ENCODE measurements around the gene WHAMM. TPM values are rescaled to one million over a fixed set of nuclear protein-coding genes. Genes with fewer than 3 reads are reported as not detected.

Gene WHAMM
- total RNA-seq, 1 donor from 2014 or later = 9.3 TPM

DNA sequence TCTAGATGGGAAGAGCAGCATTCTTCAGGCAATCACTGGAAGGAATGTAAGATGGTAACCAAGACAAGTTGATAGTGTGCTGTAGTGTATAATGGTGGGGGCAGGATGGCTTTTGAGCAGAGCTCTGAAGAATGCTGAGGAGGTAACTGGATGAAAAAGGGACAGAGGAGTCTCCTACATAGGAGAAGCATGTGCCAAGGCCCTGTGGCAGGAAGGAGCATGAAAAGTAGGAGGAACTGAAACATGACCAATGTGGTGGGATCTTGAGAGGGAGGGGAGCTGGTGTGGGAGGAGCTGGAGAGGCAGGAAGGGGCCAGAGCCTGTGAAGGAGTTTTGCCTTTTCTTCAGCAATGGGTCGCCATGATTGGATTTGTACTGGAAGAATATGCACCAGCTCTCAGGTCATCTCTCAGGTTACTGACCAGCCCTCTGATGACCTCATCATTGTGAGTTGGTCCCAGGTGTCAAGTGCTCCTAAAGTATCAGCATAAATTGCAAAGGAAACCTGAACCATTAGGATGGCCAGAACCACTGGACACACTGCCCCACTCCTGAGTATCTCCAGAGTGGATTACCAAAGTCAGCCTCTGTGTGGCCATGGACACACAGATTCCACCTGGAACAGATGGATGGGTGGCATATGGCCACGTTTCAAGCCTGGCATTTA, 42.1 kb upstream of the WHAMM start:
- H3K4me3 Mint-ChIP-seq (ENCODE audit: unreplicated experiment) = no peak overlapping the region
- H3K4me1 Mint-ChIP-seq (ENCODE audit: unreplicated experiment) = no peaks in the 10 kb centered on the region

DNA sequence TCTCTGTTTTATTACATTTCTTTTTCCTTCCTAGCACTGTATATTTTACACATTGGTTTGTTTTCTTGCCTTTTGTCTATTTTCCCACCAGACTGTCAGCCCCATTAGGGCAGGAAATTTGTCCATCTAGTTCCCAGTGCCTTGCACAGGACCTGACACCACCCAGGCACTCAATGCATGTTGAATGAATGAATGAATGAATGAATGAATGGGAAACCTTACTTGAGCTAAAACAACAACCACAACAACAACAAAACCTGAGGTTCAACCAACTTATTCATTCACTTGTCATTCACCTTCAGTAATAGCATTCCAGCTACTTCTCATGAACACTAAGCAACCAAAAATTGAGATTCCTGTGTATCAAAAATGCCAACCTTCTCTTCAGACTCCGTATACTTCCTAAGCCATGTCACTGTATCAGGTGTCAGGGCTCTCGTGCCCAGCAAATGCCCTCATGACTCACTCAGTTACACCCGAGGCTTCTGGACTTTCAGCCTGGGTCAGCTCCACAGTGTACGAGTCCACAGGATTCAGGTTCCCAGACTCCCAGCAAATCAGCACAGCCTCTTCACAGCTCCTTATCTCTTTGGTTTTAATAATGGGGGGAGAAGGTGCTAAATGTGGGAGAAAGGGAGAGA, 40.9 kb upstream of the WHAMM start:
- DNase-seq (ENCODE audit: low spot score) = no peak
- Mint-ChIP-seq H3K27me3 (ENCODE audit: unreplicated experiment) (peaks cover 8% of the 10 kb centered on the region), H3K36me3 (ENCODE audit: low read depth, unreplicated experiment) (peaks cover 18% of the 10 kb centered on the region), H3K4me1 (ENCODE audit: unreplicated experiment) (no peaks in the 10 kb centered on the region), H3K4me3 (ENCODE audit: unreplicated experiment) (no peak overlapping the region), H3K27ac (ENCODE audit: unreplicated experiment) (peak overlapping the region; percentile 28), H3K9me3 (ENCODE audit: unreplicated experiment) (no peaks in the 10 kb centered on the region)
- TF ChIP-seq, protein P1, sequence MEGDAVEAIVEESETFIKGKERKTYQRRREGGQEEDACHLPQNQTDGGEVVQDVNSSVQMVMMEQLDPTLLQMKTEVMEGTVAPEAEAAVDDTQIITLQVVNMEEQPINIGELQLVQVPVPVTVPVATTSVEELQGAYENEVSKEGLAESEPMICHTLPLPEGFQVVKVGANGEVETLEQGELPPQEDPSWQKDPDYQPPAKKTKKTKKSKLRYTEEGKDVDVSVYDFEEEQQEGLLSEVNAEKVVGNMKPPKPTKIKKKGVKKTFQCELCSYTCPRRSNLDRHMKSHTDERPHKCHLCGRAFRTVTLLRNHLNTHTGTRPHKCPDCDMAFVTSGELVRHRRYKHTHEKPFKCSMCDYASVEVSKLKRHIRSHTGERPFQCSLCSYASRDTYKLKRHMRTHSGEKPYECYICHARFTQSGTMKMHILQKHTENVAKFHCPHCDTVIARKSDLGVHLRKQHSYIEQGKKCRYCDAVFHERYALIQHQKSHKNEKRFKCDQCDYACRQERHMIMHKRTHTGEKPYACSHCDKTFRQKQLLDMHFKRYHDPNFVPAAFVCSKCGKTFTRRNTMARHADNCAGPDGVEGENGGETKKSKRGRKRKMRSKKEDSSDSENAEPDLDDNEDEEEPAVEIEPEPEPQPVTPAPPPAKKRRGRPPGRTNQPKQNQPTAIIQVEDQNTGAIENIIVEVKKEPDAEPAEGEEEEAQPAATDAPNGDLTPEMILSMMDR (IDR thresholded peaks at IDR 0.05; ENCODE audit: unreplicated experiment) = no peak

More for the DNA sequence above, 42.1 kb upstream of the WHAMM start:
- Mint-ChIP-seq H3K27me3 (ENCODE audit: unreplicated experiment) (peaks cover 8% of the 10 kb centered on the region), H3K27ac (ENCODE audit: unreplicated experiment) (no peak overlapping the region), H3K36me3 (ENCODE audit: low read depth, unreplicated experiment) (peaks cover 18% of the 10 kb centered on the region), H3K9me3 (ENCODE audit: unreplicated experiment) (no peaks in the 10 kb centered on the region)
- DNase-seq (ENCODE audit: low spot score) = no peak
- TF ChIP-seq, protein P1 (IDR thresholded peaks at IDR 0.05; ENCODE audit: unreplicated experiment) = no peak

DNA sequence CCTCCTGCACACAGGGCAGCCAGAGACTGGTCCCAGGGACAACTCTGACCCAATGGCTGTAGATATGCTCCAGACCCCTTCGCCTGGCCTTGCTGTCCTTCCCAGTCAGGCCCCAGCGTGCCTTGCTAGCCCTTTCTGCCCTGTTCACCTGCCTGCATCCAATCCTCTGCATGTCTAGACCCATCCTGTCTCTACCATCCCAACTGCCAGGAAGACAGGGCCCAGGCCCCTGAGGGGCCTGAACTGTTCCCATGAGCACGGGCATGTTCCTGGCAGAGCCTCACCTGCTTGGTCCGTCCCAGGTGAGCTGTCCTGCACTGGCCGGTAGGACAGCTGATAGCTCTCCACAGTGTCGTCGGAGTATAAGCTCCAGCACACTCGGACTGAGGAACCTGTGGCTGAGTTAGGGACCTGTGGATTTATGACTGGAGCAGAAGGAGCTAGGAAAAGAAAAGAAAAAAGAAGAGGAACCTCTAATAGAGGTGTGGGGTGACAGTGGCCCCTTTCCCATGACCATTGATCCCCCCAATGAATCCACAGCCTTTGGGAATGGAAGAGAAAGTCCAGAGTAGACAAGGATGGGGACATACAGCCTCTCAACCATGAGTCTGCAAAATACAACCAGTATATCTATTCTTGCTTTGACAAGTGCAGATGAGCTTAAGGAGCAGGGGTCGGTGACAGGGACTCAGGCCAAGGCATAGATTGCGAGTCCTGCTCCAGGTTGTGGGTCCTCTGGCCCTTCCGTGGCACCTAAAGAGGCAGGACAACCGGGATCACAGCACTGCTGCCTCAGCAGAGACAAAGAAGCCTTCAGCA, 37.4 kb upstream of the WHAMM start:
- Mint-ChIP-seq H3K36me3 (ENCODE audit: low read depth, unreplicated experiment) (peaks cover 10% of the 10 kb centered on the region), H3K27me3 (ENCODE audit: unreplicated experiment) (peaks cover 6% of the 10 kb centered on the region), H3K4me1 (ENCODE audit: unreplicated experiment) (no peaks in the 10 kb centered on the region), H3K27ac (ENCODE audit: unreplicated experiment) (no peak overlapping the region), H3K4me3 (ENCODE audit: unreplicated experiment) (no peak overlapping the region), H3K9me3 (ENCODE audit: unreplicated experiment) (no peaks in the 10 kb centered on the region)
- DNase-seq (ENCODE audit: low spot score) = no peak
- TF ChIP-seq, protein P1 (IDR thresholded peaks at IDR 0.05; ENCODE audit: unreplicated experiment) = no peak

DNA sequence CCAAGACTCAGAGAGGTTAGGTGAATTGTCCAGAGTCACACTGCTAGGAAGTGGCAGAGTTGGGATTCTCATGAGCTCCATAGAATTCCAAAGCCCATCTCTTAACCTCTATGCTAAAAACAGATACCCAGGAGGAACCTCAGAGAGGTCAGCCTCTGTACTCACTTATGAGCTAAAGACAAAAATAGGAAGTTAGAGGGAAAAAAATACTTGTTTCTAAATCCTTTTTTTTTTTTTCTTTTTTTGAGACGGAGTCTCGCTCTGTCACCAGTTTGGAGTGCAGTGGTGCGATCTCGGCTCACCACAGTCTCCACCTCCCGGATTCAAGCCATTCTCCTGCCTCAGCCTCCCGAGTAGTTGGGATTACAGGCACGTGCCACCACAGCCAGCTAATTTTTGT, 34.9 kb upstream of the WHAMM start:
- Mint-ChIP-seq H3K4me3 (ENCODE audit: unreplicated experiment) (no peak overlapping the region), H3K36me3 (ENCODE audit: low read depth, unreplicated experiment) (no peaks in the 10 kb centered on the region), H3K4me1 (ENCODE audit: unreplicated experiment) (no peaks in the 10 kb centered on the region), H3K27me3 (ENCODE audit: unreplicated experiment) (peaks cover 2% of the 10 kb centered on the region), H3K27ac (ENCODE audit: unreplicated experiment) (no peak overlapping the region), H3K9me3 (ENCODE audit: unreplicated experiment) (no peaks in the 10 kb centered on the region)
- no peak for DNase-seq (ENCODE audit: low spot score)
- TF ChIP-seq, protein P1 (IDR thresholded peaks at IDR 0.05; ENCODE audit: unreplicated experiment) = no peak
